HK-2 (cell line): Measurements from ENCODE around the gene XYLT1.

Experiments
- DNase-seq: peaks from one replicate; pipeline ENCODE4 v3.0.0-alpha.2; 2018; ENCODE audit not compliant: unreplicated experiment

The XYLT1 gene

DNA sequence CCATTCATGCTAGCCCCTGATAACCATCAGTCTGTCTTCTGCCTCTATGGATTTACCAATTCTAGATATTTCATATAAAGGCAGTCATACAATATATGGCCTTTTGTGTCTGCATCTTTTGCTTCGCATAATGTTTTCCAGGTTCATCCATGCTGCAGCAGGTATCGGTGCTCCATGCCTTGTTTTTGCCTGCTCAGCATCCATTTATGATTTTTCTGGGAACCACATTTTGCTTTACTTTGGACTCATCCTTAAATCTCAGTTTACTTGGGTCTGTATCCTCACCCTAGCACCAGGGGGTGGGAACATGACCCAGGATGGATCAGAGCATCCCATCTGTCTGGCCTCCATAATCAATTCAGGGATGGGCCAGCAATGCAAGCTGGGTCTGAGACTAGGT lies 325.7 kb downstream of the XYLT1 start:
- DNase-seq: no peak

DNA sequence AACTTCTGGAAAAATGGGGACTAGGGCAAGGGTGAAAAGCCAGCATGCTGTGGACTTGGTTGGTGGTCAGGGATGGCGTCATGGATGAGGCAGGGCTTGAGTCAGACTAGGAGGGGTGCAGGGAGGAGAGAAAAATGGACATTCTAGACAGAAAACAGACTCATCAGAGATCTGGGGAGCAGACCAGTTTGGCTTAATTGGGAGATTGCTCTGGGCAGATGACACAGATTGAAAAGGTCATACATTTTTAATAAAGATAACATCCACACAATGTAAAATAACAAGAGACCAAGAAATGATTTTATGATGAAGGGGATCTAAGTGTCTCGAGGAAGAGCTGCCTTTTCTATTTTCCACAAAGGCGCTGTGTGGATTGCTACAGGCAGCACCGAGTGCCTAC lies 326.3 kb downstream of the XYLT1 start:
- no peak for DNase-seq

DNA sequence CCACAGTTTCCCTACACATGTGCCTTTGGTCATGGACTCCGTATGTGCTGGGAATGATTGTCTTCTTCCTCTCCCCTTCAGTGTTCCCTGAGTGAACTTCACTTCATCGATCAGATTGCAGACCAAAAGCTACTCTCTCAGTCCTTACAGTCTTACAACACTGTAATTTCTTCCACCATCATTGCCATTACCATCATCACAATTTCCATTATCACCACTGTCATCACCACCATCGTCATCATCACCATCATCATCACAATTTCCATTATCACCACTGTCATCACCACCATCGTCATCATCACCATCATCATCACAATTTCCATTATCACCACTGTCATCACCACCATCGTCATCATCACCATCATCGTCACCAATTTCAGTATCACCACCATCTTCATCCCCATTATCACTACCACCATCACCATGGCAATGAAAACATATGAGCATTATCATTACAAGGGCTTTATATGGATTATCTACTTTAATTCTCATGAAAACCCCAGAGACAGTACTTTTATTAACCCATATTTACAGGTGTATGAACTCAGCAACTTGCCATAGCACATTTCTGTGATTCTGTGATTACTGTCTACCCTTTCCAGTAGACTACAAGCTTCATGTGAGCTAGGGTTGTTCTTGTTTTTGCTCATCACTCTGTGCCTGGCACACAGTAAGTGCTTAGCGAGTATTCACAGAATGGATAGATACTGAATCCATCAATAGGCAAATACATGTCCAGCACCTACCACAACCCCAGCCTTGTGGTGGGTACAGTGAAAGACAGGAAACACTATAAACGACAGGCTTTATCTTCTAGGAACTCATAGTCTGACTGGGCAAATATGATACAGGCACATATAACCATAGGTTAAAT lies 327.0 kb downstream of the XYLT1 start:
- no peak for DNase-seq

DNA sequence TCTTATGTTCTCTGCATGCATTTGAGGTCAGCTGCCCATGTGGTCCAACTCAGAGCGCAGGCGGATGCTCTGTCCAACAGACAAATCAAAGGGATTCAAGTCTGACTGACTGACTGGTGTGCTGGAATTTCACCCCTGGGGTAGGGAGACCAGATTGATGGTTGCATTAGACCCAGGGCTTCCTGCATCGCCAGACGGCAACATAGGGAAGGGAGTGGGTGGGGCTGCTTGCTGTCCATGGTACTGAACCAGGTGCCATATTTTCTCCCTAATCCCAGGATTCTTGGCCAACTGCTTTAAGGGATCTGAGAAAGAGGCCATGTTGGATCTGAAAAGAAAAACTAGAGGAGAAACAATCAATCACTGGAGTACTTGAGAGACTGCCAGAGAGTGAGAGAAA lies 332.0 kb downstream of the XYLT1 start:
- no peak for DNase-seq

DNA sequence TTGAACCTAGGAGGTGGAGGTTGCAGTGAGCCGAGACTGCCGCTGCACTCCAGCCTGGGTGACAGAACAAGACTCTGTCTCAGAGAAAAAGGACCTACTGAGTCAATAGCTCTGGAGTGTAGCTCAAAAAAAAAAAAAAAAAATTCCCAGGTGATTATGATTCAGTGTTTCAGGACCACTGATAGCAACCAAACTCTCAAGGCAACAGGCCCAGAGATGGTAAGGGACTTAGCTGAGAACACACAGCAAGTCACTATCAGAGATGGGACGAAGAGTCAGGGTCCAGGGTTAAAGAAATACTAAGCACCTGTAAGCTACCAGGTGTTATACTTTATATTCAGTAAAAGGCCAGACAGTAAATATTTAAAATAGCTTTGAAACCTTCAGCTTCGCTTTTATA lies 335.3 kb downstream of the XYLT1 start:
- no peak for DNase-seq

DNA sequence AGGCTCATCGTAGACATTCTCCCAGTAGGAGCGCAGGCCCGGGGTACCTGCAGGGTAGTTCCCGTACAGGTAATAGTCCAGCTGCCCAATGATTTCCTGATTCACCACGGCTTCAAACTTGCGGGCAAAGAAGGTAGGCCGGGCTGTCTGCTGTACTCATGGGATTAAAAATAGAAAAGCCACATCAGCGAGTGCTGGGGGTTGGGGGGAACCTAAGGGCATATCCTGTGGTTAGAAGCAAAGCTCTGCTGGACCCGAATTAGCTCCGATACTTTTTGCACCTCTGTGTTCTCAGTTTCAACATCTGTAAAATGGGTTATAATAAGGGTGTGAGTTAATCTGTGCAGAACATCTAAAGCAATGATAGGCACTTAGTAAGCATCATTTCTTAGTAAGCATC lies 336.2 kb downstream of the XYLT1 start:
- DNase-seq: no peak

DNA sequence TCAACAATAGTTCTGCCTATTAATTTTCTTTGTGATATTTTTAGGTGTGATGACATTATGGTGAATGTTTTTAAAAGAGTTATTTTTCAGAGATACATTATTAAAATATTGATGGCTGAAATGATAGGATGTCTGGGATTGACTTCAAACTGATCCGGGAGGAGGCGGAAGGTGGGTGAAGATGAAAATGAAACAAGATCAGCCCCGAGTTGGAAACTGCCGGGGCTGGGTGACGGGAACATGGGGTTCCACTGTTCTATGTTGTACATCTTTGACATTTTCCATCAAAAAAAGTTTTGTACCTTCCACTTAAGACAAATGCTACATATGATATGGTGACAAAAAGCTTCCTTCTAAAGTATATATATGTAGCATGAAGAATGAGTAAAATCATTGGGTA lies 336.9 kb downstream of the XYLT1 start:
- DNase-seq: no peak

DNA sequence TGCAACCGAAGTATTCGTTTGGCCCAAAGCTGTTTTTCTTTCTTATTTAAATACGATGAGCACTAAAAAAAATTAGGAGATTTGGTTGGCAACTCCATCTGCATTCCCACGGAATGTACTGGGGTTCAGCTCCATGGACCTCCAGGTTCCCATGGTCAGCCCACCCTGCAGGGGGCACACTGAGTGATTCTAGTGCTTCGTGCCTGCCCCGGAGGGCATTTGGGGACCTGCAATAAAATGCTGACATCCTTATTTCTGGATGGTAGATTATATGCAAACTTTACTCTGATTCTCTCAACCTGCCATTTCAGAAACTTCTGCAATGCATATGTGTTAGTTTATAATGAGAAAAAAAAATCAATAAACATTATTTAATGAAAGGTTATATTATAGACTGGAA lies 339.4 kb downstream of the XYLT1 start:
- no peak for DNase-seq

DNA sequence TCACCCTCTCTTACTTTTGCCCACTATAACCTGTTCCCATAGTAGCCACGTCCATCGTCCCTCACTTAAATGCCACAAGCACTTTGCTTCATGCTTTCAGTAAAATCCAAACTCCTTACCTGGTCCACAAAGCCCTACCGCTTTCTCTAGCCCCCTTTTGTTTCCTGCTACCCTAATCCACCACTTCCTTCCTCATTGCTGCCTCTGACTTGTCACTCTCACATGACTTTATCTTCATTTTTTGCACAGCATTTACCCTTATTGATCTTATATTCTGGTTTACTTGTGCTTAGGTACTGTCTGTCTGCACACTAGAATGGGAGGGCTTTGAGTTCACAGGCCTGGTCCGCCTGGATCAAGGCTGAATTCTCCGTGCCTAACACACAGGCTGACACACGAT lies 340.0 kb downstream of the XYLT1 start:
- no peak for DNase-seq

DNA sequence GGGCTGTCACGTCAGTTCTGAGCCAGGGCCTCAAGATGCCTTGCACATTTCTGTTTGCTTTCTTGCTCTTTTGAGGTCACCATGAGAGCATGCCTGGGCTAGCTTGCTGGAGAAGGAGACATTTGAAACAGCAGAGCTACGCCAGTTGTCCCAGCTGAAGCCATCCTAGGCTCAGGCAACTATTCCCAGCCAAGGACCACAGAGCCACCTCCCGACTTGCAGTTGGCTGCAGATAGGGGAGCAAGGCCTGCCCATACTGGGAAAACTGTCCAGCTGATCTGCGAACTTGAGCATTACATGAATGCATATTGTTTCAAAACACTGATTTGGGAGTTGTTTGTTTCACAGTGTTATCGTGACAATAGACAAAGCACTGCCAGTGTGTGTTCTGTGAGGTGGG lies 340.8 kb downstream of the XYLT1 start:
- DNase-seq: no peak

DNA sequence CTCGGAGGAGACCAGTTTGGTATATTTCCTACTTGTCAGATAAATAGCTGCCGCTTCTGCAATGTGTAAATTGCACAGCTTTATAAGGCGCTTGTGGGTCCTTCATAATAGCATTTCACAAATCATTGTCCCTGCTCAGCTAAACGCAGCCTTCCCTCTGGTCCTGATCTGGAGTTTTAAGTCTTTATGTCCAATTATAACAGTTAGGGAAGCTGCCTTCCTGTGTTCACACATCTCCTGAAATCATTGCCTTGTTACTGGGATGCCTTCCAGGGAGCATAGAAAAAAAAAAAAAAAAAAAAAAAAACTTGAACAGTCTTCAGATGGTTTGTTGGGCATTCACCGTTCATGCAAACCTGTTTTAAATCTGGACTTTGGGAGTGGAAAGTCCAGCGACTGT lies 342.0 kb downstream of the XYLT1 start:
- no peak for DNase-seq

DNA sequence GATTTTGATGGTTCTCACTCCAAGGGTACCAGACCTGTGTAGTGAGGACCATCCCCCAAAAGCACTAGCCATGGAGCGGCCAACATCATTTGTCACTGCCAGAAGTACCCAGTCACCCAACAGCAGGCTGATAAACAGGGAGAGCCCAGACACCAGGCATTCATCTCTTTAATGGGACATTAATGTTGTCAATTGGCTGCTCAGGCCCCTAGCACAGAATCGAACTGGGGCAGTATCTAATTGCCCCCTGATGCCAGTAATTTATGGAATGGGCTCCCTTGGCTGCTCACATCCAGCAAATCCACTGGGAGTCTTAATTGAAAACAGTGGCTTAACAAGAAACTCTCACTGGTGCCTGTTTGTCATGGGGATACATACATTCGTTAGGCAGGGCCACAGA lies 344.6 kb downstream of the XYLT1 start:
- DNase-seq: no peak

DNA sequence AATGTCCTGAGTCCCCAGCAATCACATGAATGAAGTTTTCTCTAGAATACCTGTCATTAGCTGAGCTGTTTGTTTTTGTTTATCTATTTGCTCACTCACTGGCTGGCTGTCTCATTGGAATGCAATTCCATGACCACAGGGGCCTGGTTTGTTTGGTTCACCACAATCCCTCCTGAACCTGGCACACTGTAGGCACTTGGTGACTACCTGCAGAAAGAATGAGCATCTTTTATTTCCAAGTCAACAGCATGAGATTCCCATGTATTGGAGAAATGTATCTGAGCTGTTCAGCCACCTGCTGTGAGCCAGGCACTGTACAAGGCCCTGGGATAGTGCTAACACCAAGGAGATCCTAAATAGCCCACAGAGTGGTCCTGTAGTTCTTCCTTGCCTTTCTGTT lies 345.1 kb downstream of the XYLT1 start:
- DNase-seq: no peak

DNA sequence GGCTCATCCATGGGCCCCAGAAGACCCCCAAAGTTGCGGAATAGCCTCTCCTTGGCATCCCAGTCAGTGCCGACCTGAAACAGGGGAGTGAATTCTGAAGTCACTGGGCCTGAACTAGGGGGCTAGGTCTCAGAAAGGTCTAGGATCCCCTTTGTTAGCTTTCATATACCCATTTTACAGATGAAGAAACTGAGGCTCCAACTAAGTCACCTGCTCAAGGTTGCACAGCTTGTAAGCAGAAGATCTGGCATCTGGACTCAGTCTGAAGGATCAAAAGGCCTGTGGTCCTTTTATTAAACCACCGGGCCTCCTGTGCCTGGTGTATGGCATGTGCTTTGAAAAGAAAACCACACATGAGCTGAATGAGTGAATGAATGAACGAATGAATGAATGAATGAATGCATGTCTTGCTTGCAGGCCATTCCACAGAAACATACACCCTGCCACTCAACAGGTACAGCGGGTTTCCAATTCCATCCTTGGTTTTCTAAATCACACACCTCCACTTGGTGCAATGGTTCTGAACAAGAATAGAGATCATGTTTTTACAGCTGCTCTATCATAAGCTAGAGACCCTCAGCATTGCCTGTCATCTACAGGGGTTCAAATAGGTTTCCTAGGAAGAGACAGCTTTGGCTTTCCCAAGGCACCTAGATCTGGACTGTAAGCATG lies 352.7 kb downstream of the XYLT1 start:
- no peak for DNase-seq

DNA sequence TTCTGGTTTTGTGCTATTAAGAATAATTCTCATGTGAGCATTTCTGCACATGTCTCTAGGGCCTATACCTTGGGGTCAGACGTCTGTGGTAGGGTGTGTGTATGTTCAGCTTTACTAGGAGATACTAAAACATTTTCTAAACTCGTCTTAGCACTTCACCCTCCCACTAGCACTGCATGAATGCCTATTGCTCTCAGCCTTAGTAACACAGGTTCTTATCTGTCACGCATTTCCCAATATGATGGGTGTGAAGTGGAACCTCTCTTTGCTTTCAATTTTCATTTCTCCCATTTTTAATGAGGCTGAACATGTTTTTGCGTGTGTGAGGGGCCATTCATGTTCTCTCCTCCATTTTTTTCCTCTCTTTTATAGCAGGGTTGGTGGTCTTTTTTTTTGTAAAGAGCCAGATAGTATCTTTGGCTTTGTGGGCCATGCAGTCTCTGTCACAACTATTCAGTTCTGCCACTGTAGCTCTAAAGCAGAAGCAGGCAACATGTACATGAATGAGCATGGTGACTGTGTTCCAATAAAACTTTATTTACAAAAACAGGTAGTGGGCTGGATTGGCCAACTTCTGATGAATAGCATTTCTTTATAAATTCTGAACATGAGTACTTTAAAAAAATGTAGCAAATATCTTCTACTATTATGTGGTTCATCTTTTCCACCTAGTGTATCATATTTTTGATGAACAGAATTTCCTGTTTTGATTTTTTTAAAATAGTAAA lies 354.0 kb downstream of the XYLT1 start:
- no peak for DNase-seq

DNA sequence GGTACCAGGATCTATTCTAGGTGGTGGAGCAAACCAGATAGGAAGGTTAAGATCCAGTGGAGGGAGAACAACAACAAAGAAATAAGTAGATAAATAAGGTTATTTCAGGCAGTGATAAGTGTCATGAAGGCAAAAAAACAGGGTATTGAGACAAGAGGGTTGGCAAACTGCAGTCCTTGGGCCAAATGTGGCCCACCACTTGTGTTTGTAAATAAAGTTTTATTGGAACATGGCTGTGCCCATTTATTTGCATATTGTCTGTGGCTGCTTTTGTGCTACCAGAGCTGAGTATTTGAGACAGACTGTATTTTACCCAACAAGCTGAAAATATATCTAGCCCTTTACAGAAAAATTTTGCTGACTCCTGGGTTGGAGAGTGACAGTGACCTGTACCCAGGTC lies 361.3 kb downstream of the XYLT1 start:
- DNase-seq: no peak

DNA sequence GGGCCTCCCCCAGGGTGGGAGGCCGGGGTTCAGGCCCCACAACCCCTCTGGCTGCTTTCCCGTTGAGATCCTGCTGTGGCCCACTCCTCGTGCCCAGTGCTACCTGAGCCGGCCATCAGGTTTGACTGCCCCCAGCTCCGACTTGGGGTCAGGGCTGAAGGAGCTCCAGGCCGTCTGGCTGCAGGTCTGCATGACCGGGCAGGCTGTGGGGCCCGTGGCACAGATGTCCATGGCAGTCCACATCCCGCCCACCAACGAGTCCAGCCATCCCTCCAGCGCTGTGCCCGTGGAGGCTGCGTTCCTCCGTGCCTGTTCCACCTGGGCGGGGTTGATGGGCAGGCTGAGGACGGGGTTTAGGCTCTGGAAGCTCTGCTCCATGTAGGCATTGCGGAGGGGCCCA lies 362.2 kb downstream of the XYLT1 start:
- DNase-seq: no peak

DNA sequence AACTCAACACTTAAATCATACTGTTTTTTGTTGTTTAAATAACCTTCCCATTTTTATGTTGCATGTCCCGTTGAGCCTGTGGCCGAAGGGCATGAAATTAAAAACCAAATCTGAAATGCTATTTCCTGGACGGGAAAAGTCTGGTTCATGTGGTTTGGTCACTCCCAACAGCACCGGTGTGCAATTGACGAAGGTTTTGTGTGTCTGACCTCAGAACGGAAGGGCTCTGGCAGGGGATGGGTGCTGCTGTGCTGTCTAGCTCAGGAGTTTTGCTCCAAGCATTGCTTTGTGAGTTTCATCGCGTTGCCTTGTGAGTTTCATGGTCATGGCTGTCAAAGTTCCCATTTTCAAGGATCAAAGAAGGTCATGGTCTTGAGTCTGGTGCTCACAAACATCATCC lies 363.3 kb downstream of the XYLT1 start:
- no peak for DNase-seq

DNA sequence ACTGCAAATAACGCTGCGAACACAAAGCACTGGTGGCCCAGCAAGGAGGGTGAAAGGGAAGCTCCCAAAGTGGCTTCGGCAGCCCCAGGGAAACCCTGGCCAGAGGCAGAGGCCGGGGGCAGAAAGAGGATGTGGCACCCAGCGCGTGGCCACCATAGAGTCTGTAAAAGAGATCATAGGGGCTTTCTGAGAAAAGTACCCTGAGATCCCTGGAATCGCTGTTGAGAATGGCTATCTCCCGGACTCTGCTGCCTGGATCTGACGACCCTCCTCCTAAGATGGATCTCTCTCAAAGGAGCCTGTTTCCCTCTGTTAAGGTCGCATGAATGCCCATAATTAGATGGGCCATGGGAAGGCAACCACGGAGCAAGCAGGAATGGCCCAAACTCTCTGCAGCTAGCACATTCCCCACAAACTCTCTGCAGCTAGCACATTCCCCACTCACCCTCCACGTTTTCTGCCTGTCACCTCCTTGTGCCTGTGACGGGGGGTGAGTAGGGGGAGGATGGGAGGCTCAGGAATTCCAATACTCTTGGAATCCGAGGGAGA lies 364.4 kb downstream of the XYLT1 start:
- no peak for DNase-seq

DNA sequence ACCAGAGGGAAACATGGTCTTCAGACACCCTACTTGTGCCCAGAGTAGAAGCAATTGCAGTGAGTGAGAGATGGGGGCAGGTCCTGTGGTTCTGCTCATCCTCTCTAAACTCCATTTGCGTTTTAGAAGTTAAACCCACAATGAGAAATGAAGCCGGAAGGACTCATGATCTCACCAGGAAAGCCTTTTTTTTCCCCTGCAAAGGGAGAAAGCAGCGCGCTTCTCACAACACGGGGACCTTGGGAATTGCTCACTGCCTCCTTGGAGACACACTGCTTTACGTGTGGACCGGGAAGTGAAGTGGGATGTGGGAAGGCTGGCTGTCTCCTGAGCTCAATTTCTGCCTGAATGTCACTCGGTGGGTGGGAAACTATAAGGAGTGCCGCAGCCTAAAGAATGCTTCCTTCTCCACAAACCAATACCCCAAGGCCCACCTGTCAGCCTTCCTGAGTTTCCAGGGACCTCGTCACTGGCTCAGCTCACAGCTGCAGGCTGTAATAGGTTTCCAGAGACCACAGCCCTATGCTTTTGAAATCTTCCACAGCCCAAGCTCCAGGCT lies 365.4 kb downstream of the XYLT1 start:
- no peak for DNase-seq

DNA sequence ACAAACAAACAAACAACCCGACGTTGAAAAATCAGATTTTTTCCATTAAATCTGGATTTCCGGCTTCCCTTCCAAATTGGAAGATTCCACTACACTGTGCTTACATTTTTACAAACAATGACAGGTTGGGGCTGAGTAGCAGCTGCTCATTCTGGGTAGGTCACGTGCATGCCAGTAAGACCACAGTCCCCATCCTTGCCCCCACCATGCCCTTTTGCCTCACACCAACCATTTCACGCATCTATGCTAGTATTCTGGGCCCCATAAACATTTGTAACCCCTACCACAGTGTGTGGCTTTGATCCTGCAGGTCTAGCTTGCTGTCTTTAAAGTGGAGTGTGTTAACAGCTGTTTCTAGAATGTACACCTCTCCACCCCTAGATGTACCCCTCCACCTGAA lies 366.1 kb downstream of the XYLT1 start:
- DNase-seq: no peak

DNA sequence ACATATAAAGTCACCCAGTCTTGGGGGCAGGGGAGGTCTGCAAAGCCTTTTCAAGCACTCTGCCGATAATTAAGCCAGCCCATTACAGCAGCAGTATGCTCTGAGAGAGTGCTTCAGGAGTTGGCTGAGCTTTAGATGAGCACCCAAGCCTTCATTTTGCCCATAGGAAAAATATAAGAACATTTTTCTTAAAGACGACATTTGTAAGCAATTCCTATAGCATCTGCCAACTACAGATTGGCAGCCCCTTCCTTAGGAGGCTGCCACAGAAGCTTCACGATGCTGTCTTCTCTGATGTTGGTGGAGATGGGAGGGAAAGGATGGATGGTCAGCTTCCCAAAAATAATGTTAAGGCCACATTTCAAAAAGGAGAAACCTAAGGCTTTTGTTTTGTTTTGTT lies 367.5 kb downstream of the XYLT1 start:
- no peak for DNase-seq
